Right kidney (tissue), 1 donor: ENCODE data around the gene SCO1.

Experiments used
- DNase-seq: peaks from one replicate; pipeline ENCODE4 v3.0.0-alpha.2; 2016

The SCO1 gene

GRCh38 chr17:10653987-10654386 lies 43.3 kb downstream of the SCO1 start:
- DNase-seq, result no peak

DNA sequence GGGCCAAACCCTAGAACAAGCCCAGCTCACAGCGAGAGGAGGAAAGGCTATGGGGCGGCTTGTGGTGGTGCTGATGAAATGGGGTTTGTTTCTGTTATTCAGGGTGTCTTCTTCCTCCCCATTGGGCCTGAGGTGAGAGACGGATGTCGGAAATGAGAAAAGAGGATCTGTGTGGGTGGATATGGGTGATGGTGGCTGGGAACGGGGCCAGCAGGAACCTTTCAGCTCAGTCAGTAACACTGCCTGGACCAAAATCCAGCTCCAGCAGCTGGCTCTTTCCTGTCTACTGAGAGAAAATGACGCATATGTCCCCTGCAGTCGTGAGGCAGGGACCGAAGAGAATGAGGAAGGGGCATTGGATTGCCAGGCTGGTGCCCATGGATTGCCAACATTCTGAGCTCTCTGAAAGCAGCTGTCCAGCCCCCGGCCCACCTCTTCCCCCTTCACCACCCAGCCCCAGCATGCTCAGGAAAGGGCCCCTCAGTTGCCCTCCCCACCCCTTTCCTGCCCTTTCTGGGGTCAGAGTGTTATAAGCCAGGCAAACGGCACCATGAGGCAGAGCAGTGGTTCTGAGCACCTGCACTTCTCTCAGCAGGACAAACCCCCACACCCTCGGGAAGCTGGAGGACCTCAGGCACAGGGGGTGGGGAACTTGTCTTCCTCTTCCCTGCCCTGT lies 44.2 kb downstream of the SCO1 start:
- DNase-seq, result no peak

- no peak for DNase-seq
These were observed 45.4 kb downstream of the SCO1 start for GRCh38 chr17:10651927-10652326.

DNA sequence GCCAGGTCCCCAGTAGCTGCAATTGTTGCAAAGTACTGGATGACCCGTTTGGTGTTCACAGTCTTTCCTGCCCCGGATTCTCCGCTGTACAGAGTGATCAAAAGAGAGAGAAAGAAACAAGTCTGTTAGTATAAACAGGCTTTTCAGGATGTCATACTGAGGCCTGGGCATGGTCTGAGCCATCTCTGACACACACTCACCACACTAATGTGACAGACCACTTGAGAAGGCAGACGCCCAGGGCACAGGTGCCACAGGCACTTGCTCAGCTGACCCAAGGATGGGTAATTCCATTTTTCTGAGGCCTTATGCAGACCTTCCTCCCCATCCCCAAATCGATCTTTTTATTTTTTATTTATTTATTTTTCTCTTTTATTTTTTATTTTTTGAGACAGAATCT lies 47.7 kb downstream of the SCO1 start:
- no peak for DNase-seq

- DNase-seq, result no peak
These were observed 48.4 kb downstream of the SCO1 start for GRCh38 chr17:10648956-10649355.

- DNase-seq, result no peak
These were observed 49.0 kb downstream of the SCO1 start for GRCh38 chr17:10648381-10648780.

GRCh38 chr17:10646392-10646990 lies 50.8 kb downstream of the SCO1 start:
- DNase-seq, result peak; percentile 50

DNA sequence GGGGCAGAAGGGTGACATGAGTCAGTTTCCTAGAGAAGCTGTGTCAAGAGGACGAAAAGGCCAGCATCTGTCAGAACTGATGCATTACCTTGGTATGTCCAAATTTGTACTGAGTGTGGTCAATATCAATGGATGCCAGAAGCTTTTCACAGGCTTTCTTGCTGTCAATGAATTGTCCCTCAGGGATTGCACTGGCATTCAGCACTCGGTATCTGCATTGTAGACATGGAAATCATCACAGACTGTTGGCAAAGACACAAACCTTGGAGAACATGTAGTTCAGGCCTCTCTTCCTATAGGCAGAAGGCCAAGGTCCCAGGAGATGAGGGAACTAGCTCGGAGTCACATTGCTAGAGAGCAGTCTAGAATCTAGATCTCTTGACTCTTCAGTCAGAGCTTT lies 56.9 kb downstream of the SCO1 start:
- no peak for DNase-seq

GRCh38 chr17:10638151-10638550 lies 59.2 kb downstream of the SCO1 start:
- DNase-seq, result no peak

GRCh38 chr17:10635290-10635689 lies 62.0 kb downstream of the SCO1 start:
- no peak for DNase-seq

- no peak for DNase-seq
These were observed 63.5 kb downstream of the SCO1 start for GRCh38 chr17:10633738-10634379.

DNA sequence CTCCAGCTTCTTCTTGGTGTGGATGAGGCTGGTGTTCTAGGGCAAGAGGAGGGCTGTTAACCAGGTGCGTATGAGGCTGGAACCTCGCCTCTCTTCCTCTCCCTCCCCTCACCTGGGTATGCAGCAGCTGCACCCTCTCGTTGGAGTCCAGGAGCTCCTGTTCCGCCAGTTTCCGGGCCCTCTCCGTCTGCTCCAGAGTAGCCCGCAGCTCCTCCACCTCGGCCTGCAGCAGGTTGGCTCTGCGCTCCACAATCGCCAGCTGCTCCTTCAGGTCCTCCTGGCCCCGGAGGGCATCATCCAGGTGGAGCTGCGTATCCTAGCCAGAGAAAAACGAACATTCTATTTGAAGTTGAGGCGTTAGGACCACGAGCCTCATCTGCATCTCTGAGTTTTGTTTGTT lies 65.6 kb downstream of the SCO1 start:
- no peak for DNase-seq

DNA sequence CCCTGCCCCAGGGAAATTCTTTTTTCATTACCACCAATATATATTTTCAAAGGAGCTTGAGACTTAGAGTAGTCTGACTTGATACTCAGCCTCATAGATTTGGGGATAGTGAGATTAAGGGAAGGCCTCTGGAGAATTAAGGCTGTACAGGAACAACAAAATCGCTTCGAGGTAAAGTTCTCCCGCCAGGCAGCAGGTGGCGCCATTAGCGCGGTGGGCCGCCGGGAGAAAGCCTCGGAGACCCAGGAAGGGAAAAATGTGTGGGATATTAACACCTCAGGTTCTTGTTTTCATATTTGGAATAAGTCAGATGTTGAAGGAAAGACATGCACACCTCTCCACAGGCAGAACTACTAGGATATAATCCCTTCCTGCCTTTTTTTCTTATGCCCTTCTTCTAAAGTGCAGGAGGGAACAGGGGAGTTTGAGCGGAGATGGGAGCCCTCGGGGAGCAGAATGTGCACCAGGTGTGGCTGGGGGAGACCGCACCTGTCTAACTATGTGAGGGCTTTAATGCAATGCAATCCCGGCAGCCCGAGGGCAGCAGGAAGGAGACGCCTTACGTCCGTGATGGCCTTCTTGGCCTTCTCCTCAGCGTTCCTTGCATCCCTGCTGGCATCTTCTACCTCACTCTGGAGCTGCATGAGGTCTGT lies 66.2 kb downstream of the SCO1 start:
- no peak for DNase-seq

GRCh38 chr17:10629706-10630105 lies 67.6 kb downstream of the SCO1 start:
- no peak for DNase-seq

DNA sequence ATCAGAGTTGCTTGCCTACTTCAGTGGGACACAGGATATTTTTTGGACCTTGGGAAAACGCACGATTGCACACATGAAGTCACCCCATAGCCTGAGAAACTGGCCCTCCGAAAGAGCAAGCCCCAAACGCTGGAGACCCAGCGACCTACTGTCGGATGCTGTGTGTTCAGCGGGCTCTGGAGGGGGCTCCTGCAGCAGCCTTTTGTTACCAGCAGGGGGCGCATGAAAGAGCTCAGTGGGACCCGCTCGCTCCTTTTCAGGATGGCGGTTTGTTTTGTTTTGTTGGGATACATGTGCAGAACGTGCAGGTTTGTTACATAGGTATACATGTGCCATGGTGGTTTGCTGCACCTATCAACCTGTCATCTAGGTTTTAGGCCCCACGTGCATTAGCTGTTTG lies 68.6 kb downstream of the SCO1 start:
- no peak for DNase-seq

GRCh38 chr17:10626390-10626789 lies 70.9 kb downstream of the SCO1 start:
- DNase-seq, result no peak

DNA sequence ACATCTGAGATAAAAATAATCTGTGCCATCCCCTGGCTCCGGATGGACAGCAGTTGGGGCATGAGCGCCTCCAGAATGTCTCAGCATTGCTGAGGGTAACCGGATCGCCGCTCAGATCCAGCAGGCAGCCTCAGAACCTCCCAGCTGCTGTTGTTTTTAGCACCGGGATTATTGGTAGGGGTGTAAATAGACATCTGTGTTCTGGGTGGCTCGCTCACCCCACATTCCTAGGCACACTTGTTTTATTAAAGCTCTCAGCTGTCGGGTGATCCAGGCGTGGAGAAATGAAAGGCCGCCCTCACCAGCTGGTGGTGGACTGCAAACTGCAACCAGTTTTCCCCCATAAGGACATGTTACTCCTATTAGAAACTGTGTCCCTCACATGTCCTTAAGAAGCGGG lies 72.4 kb downstream of the SCO1 start:
- DNase-seq, result no peak

DNA sequence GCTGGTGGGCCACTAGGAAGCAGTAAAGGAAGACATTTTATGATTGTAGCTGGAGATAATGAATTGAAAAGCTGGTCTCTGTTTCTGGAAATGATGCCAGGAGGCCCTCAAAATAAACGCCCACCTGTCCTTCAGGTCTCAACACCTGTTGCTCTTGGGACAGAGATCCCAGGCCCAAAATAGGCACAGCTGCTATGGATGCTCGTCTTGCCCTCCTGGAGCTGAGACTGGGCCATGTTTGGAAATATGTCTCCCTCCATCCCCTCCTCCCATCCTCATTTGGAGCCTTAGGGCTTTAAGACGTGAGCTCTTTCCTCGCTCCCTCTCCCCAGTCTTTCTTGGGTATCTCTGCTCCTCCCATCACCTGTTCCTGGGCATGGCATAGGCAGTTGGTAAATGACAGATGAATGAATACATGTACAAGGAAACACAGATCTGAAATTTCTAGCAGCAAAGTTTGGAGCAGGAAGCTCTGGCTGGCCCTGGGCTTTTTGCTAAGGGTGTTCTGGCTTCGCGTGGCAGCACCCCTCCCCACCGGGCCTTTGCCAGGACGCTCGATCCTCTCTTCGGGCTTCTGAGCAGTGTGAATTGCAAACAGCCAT lies 73.5 kb downstream of the SCO1 start:
- no peak for DNase-seq

- DNase-seq, result no peak
These were observed 74.5 kb downstream of the SCO1 start for GRCh38 chr17:10622617-10623485.
